H7 (cell line): ENCODE data around the gene FTCDNL1. TPM values are rescaled to one million over a fixed set of nuclear protein-coding genes. Genes with fewer than 3 reads are reported as not detected.

Experiments used
- DNase-seq: peaks from one replicate; pipeline ENCODE4 v3.0.0; 2012
- H3K27me3 ChIP-seq: 2 replicates; pipeline ENCODE4 v1.6.0; 2011; ENCODE audit warnings: mild to moderate bottlenecking, low read length; ENCODE audit not compliant: control insufficient read depth, insufficient read depth
- H3K36me3 ChIP-seq: replicated peaks from 2 replicates; pipeline ENCODE4 v1.5.1; 2011; ENCODE audit warnings: low read length; ENCODE audit not compliant: control insufficient read depth, insufficient read depth
- H3K4me3 ChIP-seq: 2 replicates; pipeline ENCODE4 v1.5.1; 2011; ENCODE audit warnings: low read depth, mild to moderate bottlenecking, control low read depth, low read length, moderate library complexity; ENCODE audit not compliant: insufficient read depth
- total RNA-seq: library from RNA; depleted of rRNA; stranded (reverse); fragments of >200 nt; shearing (Covaris generic); gene quantifications from 2 replicates; pipeline ENCODE4 v1.2.3, GENCODE V29; 2014

FTCDNL1 gene
- total RNA-seq, 1 experiment from 2014 or later: 0.59 TPM

- no peaks in the 10 kb centered on the region for H3K36me3 ChIP-seq
- no peak for DNase-seq
- no peak overlapping the region for H3K4me3 ChIP-seq
- no peaks in the 10 kb centered on the region for H3K27me3 ChIP-seq
Observed at GRCh38 chr2:199784512-199784911, 66.5 kb downstream of the FTCDNL1 start.

GRCh38 chr2:199779589-199779988 lies 71.4 kb downstream of the FTCDNL1 start:
- no peaks in the 10 kb centered on the region for H3K36me3 ChIP-seq

GRCh38 chr2:199778655-199779054 lies 72.3 kb downstream of the FTCDNL1 start:
- no peaks in the 10 kb centered on the region for H3K27me3 ChIP-seq
- DNase-seq: no peak
- no peaks in the 10 kb centered on the region for H3K36me3 ChIP-seq
- H3K4me3 ChIP-seq: no peak overlapping the region

More at GRCh38 chr2:199779589-199779988, 71.4 kb downstream of the FTCDNL1 start:
- no peaks in the 10 kb centered on the region for H3K27me3 ChIP-seq
- DNase-seq: no peak
- H3K4me3 ChIP-seq: no peak overlapping the region

GRCh38 chr2:199777916-199778315 lies 73.1 kb downstream of the FTCDNL1 start:
- H3K27me3 ChIP-seq: no peaks in the 10 kb centered on the region
- no peak overlapping the region for H3K4me3 ChIP-seq
- H3K36me3 ChIP-seq: no peaks in the 10 kb centered on the region
- no peak for DNase-seq

DNA sequence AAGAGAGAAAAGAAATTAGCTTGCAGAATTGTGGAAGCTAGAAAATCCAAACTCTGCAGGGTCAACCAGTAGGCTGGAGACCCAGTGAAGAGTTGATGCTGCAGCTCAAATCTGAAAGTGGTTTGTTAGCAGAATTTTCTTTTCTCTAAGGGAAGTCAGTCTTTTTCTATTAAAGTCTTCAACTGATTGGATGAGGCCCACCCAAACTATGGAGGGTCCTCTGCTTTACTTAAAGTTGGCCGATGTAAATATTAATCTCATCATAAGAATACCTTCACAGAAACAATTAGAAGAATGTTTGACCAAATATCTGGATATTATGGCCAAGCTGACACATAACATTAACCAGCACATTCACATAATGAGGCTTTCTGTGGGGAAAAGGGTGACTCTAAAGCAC lies 73.7 kb downstream of the FTCDNL1 start:
- no peaks in the 10 kb centered on the region for H3K27me3 ChIP-seq
- no peak overlapping the region for H3K4me3 ChIP-seq
- no peaks in the 10 kb centered on the region for H3K36me3 ChIP-seq
- DNase-seq: no peak

- Histone ChIP-seq H3K27me3 (no peaks in the 10 kb centered on the region), H3K4me3 (no peak overlapping the region), H3K36me3 (no peaks in the 10 kb centered on the region)
- DNase-seq: no peak
Observed at GRCh38 chr2:199775267-199775666, 75.7 kb downstream of the FTCDNL1 start.

DNA sequence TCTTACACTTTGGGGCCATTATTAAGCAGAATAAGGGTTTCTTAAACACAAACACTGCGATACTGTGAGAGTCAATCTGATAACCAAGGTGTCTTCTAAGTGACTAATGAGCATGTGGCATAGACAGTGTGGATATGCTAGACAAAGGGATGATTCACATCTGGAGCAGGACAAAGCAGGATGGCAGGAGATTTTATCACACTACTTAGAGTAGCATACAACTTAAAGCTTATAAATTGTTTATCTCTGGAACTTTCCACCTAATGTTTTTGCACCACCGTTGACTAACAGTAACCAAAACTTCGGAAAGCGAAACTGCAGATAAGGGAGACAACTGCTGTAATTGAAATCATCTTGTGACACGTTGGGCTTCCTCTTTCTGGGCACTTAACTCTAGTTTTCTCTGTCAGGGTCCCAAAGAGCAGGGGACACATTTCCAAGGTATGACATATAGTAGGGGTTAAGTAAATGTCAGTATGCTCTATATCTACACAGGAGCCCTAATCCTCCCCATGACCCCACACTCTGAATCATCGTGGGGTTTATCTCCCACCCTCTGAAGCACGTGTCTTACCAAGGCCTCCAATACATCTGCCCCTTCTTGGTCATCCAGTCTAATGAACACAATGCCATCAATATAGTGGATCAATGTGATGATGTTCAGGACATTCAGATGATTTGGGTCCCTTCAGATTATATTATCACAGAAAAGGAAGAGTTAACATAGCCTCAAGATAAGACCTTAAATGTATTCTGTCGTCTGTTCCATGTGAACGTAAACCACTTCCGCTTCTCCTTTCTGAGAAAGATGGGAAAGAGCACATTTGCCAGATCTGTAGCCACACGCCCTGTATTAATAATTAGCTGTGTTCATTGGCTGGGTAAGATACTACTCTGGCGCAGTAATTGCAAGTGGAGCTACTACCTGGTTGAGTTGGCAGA lies 78.7 kb downstream of the FTCDNL1 start:
- H3K27me3 ChIP-seq: no peaks in the 10 kb centered on the region
- DNase-seq: no peak
- no peaks in the 10 kb centered on the region for H3K36me3 ChIP-seq
- no peak overlapping the region for H3K4me3 ChIP-seq

GRCh38 chr2:199770716-199771115 lies 80.3 kb downstream of the FTCDNL1 start:
- Histone ChIP-seq H3K36me3 (no peaks in the 10 kb centered on the region), H3K4me3 (no peak overlapping the region), H3K27me3 (no peaks in the 10 kb centered on the region)
- DNase-seq: no peak

GRCh38 chr2:199765646-199766045 lies 85.3 kb downstream of the FTCDNL1 start:
- no peaks in the 10 kb centered on the region for H3K36me3 ChIP-seq
- no peak overlapping the region for H3K4me3 ChIP-seq
- DNase-seq: no peak
- H3K27me3 ChIP-seq: no peaks in the 10 kb centered on the region

DNA sequence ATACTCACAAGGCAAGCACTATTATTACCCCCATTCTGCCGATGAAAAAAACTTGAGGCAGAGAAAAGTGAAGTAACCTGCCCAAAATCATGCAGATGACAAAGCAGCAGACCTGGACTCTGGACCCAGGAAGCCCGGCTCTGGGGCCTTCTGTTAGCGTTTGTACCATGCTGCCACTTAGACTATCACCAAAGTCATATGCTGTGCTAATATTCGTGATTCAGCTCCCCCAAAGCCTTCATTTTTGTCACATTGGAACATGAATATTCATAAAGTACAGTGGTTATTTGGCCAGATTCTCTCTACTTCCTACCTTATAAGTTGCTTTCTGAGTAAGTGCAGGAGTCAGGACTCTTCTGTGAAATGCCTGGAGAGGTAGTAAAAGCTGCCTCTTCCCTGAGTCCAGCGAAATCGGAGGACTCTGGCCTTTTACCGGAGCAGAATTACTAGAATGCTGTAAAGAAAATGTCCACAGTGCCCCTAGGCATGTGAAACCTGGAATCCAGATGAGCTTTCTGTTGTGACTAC lies 86.7 kb downstream of the FTCDNL1 start:
- Histone ChIP-seq H3K36me3 (no peaks in the 10 kb centered on the region), H3K27me3 (no peaks in the 10 kb centered on the region), H3K4me3 (no peak overlapping the region)
- no peak for DNase-seq

DNA sequence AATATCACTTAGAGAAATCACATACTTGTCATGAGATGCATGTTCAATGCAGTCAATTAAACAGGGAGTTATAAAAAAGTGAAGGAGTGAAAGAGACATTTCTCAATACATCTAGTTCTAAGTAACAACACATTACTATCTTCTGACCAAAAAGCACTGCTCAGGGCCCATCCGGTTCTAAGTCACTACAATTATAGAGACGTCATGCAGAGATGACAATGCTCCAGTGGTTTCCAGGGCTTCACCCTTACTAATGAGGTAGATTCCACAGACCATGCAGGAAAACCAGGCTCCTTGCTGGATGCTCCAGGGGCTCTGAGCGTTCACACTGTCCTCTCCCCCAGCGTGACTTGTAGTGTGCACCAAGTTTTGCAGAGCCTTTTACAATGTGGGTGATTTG lies 88.0 kb downstream of the FTCDNL1 start:
- H3K36me3 ChIP-seq: no peaks in the 10 kb centered on the region
- DNase-seq: no peak
- no peaks in the 10 kb centered on the region for H3K27me3 ChIP-seq
- no peak overlapping the region for H3K4me3 ChIP-seq

DNA sequence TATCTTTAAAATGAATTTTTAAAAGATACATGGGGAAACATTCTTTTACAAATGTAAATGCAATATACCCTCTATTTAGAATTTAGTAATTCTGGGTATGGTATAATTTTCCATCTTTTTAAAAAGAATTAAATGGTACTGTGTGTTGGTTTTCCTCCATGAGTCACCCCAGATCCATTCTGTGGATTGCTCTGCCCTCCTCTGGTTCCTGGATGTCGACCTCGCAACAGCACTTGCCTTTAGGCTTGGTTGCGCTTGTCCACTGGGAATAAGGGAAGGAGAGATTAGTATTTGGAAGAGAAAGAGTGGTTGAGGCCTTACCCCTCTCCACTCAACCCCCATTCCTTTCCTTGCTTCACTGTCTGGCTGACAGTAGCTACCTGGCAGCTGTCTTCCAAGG lies 90.4 kb downstream of the FTCDNL1 start:
- Histone ChIP-seq H3K4me3 (no peak overlapping the region), H3K27me3 (no peaks in the 10 kb centered on the region), H3K36me3 (no peaks in the 10 kb centered on the region)
- no peak for DNase-seq

GRCh38 chr2:199757233-199757870 lies 93.6 kb downstream of the FTCDNL1 start:
- H3K4me3 ChIP-seq: no peak overlapping the region
- no peaks in the 10 kb centered on the region for H3K36me3 ChIP-seq
- H3K27me3 ChIP-seq: no peaks in the 10 kb centered on the region
- no peak for DNase-seq

- Histone ChIP-seq H3K27me3 (no peaks in the 10 kb centered on the region), H3K36me3 (no peaks in the 10 kb centered on the region), H3K4me3 (no peak overlapping the region)
- DNase-seq: no peak
Observed at GRCh38 chr2:199756743-199757142, 94.2 kb downstream of the FTCDNL1 start.

DNA sequence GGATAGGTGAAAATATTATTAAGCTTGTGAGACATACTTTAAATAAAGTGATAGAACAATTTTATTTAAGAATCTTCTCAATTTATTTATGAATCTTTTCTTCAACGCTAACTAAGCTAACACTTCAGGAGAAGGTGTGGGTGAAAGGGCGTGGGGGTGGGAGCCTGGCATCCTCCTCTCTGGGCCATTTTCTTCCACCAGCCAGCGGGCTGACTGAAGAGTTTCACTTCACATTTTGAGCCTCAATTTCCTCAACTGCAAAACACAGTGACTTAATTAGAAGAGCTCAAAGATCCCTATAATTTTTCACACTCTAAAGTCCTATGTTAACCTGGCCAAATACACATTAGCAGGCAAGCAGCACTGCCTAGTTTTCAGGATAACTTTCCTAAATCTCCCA lies 94.8 kb downstream of the FTCDNL1 start:
- Histone ChIP-seq H3K27me3 (no peaks in the 10 kb centered on the region), H3K36me3 (no peaks in the 10 kb centered on the region), H3K4me3 (no peak overlapping the region)
- DNase-seq: no peak
